GM10266 (cell line): ENCODE results near the gene VEGFC.
A peak's percentile ranks its signal among the peaks of the same experiment; 100 is the strongest.

Experiments used
- DNase-seq: peaks from one replicate; pipeline ENCODE4 v3.0.0; 2012; ENCODE audit errors: extremely low spot score
- CTCF ChIP-seq: IDR thresholded peaks from 2 replicates; pipeline ENCODE4 v1.5.1; 2012; ENCODE audit warnings: mild to moderate bottlenecking, low read depth; ENCODE audit not compliant: control insufficient read depth, insufficient read depth; ENCODE audit errors: missing control alignments

VEGFC gene

GRCh38 chr4:176795441-176795840 lies 2.7 kb upstream of the VEGFC start:
- TF ChIP-seq CTCF, result no peak
- no peak for DNase-seq

GRCh38 chr4:176794651-176795050 lies 1.9 kb upstream of the VEGFC start:
- no peak for TF ChIP-seq CTCF
- no peak for DNase-seq

DNA sequence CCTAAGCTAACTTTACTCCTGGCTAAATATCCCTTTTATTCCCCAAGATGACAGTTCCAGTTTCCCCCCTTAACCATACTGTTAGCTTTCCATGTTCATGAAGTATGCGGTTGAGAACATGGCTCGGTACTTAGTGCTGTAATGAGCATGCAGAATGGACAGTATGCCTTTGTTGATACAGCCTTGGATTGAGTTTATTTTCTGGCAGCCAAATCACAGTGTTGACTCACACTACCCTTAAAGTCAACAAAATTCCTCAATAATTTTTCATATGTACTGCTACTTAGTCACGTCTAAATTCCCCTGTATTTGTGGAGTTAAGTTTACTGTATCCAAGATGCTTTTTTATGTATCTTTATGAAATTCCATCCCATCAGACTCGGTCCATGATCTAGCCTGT lies 1.4 kb upstream of the VEGFC start:
- no peak for TF ChIP-seq CTCF
- DNase-seq, result no peak

- no peak for TF ChIP-seq CTCF
- DNase-seq, result no peak
Measured at GRCh38 chr4:176793060-176793605, 411 bp upstream of the VEGFC start.

- DNase-seq, result peak; percentile 25
- TF ChIP-seq CTCF, result no peak
Measured at GRCh38 chr4:176791591-176792325, 964 bp downstream of the VEGFC start.

DNA sequence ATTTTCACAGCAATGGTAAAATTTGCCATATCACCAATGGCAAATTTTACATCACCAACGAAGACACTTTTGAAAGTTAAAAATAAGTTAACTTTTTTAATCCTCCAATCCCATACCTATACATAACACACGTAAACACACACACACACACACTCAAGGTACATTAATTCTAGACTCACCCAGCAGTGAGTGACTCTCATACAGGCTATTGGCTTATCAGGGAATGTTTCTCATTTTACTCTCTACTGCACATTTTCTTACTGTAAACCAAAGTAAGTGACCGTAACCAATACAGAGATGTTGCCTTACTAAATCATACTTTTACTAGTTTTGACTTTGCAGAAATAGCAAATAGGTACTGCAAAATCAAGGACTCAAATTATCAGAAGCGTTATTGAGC lies 2.3 kb downstream of the VEGFC start:
- no peak for TF ChIP-seq CTCF
- DNase-seq, result no peak

GRCh38 chr4:176789955-176790354 lies 2.8 kb downstream of the VEGFC start:
- peak; percentile 74 for DNase-seq
- peak; percentile 47 for TF ChIP-seq CTCF
